GM21576 (cell line): Measurements from ENCODE around the gene ROBO2.

Experiments
- ATAC-seq: cut with Tn5 transposase; IDR thresholded peaks from one replicate; pipeline ENCODE4 v1.9.1; 2021; ENCODE audit warnings: mild to moderate bottlenecking, moderate library complexity; ENCODE audit not compliant: unreplicated experiment

ROBO2 gene

GRCh38 chr3:77096966-77097890 is 57.3 kb downstream of the ROBO2 start:
- no peak for ATAC-seq

DNA sequence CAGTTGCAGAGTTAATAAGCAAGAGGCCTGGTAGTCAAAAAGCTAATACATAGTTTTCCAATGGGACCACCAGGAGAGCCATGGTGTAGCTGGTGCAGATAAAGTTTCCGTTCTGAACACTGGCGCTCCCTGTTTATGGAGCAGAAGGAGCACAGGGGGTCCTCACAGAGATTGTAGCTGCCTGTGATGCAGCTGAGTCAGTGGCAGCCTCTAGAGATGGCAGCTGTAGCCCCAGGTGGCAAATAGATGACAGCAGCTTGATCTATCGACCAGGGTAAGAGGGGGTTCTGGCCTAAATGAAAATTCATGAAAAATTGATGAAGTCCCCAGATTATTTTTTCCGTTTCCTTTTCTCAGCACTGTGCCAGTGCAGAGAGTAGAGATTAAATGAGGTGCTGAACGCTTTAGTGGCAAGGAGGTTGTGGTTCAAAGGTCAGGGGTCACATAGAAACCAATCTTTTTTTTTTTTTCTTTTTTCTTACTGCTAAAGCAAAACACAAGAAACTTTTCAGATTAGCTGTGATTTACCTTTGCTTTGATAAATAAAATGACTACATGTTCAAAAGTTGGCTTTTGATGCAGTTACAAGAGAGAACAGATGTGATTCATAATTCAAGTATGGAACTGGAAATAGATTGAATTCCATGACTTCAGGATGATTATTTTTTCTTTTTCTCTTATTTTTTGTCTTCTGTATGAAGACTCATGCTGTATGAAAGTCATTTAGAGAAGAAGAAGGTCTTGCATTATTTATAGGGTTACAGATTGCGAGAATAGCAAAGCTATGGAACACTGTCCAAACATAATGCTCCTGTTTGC is 63.3 kb downstream of the ROBO2 start:
- no peak for ATAC-seq

DNA sequence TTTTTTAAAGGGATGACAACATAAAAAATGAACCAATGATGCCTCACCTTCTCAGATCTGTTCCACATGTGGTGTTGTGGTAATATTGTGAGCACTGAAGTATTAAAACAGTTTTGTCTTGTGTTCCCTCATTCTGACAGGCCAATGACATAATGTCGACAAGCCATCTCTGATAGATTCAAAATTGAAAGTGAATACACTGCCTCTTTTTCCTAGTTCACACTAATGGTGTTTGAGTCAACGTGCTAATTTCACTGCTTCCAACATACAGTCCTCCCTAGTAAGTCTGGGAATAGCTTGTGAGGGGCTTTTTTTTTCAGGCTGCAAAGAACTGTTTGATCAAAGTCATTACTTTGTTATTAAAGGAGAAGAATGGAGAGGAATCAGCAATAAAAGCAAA is 82.8 kb downstream of the ROBO2 start:
- no peak for ATAC-seq

DNA sequence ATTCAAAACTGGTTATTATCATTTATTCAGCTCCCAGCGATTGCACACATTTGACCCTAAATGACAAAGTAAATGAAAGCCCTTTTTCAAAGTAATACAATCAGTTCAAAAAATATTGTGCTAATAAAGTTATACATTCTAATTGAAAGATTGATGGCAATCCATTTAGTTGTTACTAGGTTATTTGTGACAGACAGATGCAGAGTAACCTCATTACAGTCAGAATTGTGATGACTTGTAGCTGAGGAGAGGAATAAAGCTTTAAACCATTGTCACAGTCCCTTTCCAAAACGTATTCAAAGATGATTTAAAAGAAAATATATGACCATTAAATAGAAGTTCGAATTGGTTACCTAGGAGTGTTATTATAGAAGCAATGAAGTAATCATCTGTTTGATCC is 86.1 kb downstream of the ROBO2 start:
- no peak for ATAC-seq

DNA sequence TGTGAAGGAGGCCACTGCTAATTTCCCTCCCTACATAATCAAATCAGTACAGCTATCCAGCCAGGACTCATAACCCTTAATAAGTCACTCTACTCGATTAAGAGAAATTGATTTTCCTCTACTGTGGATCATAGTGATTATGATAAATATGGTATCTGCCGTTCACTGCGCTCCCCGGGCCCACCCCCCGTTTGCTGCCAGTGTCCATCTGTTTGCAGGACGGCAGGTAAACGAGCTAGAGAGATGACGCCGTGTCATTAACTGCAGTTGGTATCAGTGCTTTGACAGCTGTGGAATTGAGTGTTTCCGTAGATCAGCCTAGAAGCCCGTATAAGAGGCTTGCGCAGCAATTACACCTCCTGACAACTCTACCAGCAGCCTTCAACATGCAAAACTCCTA is 94.9 kb downstream of the ROBO2 start:
- no peak for ATAC-seq

DNA sequence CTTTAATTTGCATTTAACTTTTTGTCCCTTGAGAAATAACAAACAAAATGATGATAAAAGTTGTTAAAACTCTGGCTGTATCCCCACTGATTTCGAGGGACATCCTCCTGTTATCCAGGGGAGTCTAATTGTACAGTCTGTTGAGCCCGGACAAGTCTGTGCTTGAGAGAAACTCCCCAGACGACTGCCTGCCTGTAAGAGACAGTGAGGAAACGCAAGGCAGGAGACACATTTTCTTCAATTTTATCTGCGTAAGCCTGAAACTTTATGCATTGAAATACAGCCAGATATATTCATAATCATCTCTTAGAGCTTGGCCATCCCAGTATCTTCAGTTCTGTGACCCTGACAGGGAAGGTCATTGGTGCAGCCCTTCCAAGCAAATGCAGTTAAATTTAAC is 97.7 kb downstream of the ROBO2 start:
- ATAC-seq, result no peak

GRCh38 chr3:77139624-77140023 is 99.7 kb downstream of the ROBO2 start:
- ATAC-seq, result no peak

GRCh38 chr3:77141423-77141822 is 101.5 kb downstream of the ROBO2 start:
- no peak for ATAC-seq

DNA sequence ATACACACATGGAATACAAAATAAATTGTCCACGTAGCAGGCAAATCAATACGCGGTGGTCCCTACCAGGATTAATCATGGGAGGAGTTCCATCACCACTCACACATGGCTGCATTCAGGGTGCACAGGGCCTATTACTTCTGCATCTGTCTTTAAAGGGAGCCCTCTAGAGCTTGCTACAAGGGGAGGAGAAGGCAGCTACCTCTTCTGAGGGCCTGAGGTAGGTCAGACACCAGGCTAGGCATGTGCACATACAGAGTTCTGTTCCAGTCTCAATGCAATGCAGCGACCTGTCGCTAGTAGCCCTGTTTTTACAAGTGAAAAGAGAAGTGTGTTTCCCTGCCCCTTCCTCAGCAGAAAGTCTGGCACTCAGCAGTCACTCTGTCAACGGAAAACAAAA is 102.7 kb downstream of the ROBO2 start:
- ATAC-seq, result no peak

GRCh38 chr3:77146004-77146403 is 106.1 kb downstream of the ROBO2 start:
- no peak for ATAC-seq

- no peak for ATAC-seq
Observed at GRCh38 chr3:77147836-77148578, 108.1 kb downstream of the ROBO2 start.

- no peak for ATAC-seq
Observed at GRCh38 chr3:77149382-77149781, 109.5 kb downstream of the ROBO2 start.

- ATAC-seq, result no peak
Observed at GRCh38 chr3:77150028-77150427, 110.1 kb downstream of the ROBO2 start.

GRCh38 chr3:77150759-77151158 is 110.9 kb downstream of the ROBO2 start:
- ATAC-seq, result no peak

- ATAC-seq, result no peak
Observed at GRCh38 chr3:77158730-77159581, 119.1 kb downstream of the ROBO2 start.

DNA sequence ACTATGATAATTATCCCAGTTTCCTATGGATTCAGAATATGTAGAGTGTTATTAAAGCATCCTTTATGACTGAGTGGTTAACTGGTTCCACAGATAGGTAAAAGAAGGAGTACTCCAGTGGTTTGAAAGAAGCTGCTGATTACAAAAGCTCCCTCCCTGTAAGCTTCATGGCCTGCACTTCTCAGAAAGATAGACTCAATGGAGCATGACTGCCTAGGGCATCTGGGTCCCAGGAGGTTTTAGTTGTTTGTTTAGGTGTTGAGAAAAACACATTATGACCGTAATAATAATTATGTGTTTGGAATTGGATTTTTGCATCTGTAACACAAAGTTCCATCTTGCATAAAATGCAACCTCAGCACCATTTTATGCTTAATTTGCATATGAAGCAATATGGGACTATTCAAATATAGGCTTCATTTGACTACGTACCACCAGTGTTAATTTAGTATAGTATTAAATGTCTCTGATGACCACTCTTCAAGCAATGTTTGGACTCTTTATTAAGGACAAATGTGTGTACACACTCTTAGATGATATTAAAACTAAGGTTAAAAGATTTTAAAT is 121.1 kb downstream of the ROBO2 start:
- ATAC-seq, result no peak

DNA sequence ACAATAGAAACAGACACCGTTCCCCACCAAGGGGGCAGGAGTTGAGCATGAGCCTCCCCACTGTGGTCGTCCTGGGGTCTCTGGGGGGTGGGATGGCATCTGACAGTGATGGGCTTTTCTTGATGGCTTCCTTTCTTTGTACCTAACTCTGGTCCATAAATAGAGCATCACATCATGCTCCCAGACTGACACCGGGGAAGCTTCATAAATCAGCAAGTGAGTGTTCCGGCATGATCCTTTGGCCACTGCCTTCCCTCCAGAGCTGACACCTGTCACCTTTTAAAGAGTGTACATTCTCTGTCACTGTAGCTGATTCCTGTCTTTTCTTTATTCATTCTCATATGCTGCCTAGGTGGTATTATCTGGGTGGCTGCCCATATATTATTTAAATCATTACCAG is 129.9 kb downstream of the ROBO2 start:
- ATAC-seq, result no peak

GRCh38 chr3:77171026-77171425 is 131.1 kb downstream of the ROBO2 start:
- no peak for ATAC-seq

DNA sequence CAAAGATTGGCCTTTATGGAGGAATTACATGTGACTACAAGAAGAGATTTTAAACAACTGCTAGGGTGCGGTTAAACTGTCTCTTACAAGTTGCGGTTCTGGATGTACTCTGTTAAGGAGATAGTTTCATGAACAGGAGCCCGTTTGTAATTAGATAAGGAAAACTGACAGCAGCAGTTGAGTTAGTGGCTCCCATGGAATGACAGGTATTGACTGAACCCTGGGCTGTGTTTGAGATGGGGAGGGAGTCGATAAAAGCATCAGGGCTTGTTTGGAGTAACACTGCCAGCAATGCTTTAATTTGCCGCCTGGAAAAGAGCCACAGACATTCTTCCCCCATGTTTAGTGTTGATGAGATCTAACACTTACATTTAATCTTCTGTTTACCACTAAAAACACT is 139.9 kb downstream of the ROBO2 start:
- no peak for ATAC-seq

GRCh38 chr3:77182341-77182740 is 142.4 kb downstream of the ROBO2 start:
- no peak for ATAC-seq
